K562 (cell line): ENCODE results near the gene NUDT22. TPM values are rescaled to one million over a fixed set of nuclear protein-coding genes. Genes with fewer than 3 reads are reported as not detected.

Experiments used
- ARID1B ChIP-seq: fragments of 450-650 bp; IDR thresholded peaks from 2 replicates; pipeline ENCODE4 v1.6.1; 2016; ENCODE audit warnings: antibody characterized with exemption, mild to moderate bottlenecking, inconsistent platforms
- E2F5 ChIP-seq: sonication (generic); formaldehyde crosslinking; IDR thresholded peaks from 2 replicates; pipeline ENCODE4 v1.8.0; 2022; ENCODE audit warnings: mild to moderate bottlenecking, missing genetic modification reagents
- HMGXB4 ChIP-seq: sonication (generic); formaldehyde crosslinking; IDR thresholded peaks from 2 replicates; pipeline ENCODE4 v1.8.1; 2023; ENCODE audit warnings: mild to moderate bottlenecking, missing genetic modification reagents
- ILF3 ChIP-seq: fragments of 450-650 bp; IDR thresholded peaks from 2 replicates; pipeline ENCODE4 v1.6.1; 2018; ENCODE audit warnings: antibody characterized with exemption, mild to moderate bottlenecking, moderate library complexity, borderline replicate concordance
- MYBL2 ChIP-seq, 2 experiments: fragments of 450-650 bp in 1 of 2; sonication (generic) in 1 of 2; formaldehyde crosslinking in 1 of 2; IDR thresholded peaks; 2 replicates each; pipeline versions ENCODE4 v1.6.1 to v1.8.1; 2017 to 2022; ENCODE audit warnings: borderline replicate concordance in 1 of 2, inconsistent platforms in 1 of 2, low read depth in 1 of 2, mild to moderate bottlenecking in 1 of 2, missing genetic modification reagents in 1 of 2, moderate library complexity in 1 of 2
- MYC ChIP-seq, 2 experiments: fragments of 250-450 bp in 1 of 2; sonication (Bioruptor Pico) in 1 of 2; IDR thresholded peaks; 2 replicates each; pipeline versions ENCODE4 v1.5.1 to v1.6.1; 2012 to 2021; ENCODE audit warnings: low read depth in 2 of 2, borderline replicate concordance in 1 of 2, improper control_type of control experiment in 1 of 2, low read length in 1 of 2, mild to moderate bottlenecking in 1 of 2, moderate library complexity in 1 of 2
- NBN ChIP-seq: fragments of 450-650 bp; IDR thresholded peaks from 2 replicates; pipeline ENCODE4 v1.6.1; 2016; ENCODE audit warnings: low read depth, mild to moderate bottlenecking
- NCOA4 ChIP-seq: fragments of 450-650 bp; IDR thresholded peaks from 2 replicates; pipeline ENCODE4 v1.6.1; 2018; ENCODE audit warnings: mild to moderate bottlenecking; ENCODE audit not compliant: partially characterized antibody
- NFIX ChIP-seq: fragments of 250-450 bp; sonication (Bioruptor Pico); IDR thresholded peaks from 2 replicates; pipeline ENCODE4 v1.4.0; 2020; ENCODE audit warnings: low read depth, mild to moderate bottlenecking, moderate library complexity
- PML ChIP-seq: IDR thresholded peaks from 2 replicates; pipeline ENCODE4 v1.6.1; 2012; ENCODE audit warnings: low read length, inconsistent platforms
- RB1 ChIP-seq: fragments of 450-650 bp; IDR thresholded peaks from 2 replicates; pipeline ENCODE4 v1.6.1; 2017; ENCODE audit warnings: low read depth, mild to moderate bottlenecking
- RBM14 ChIP-seq: fragments of 200-400 bp; formaldehyde crosslinking; IDR thresholded peaks from 2 replicates; pipeline ENCODE4 v1.6.1; 2018; ENCODE audit warnings: low read depth, mild to moderate bottlenecking, low read length, moderate library complexity, borderline replicate concordance; ENCODE audit not compliant: insufficient read depth
- SETDB1 ChIP-seq: IDR thresholded peaks from one replicate; pipeline ENCODE4 v1.6.1; 2012; ENCODE audit warnings: low read length, control low read depth, inconsistent platforms
- TCFL5 ChIP-seq: fragments of 250-450 bp; sonication (Bioruptor Pico); conservative IDR thresholded peaks from 2 replicates; pipeline ENCODE4 v1.6.1; 2021; ENCODE audit warnings: mild to moderate bottlenecking, moderate library complexity, matching md5 sums
- ZBTB33 ChIP-seq: sonication (generic); formaldehyde crosslinking; IDR thresholded peaks from 2 replicates; pipeline ENCODE4 v1.8.1; 2023; ENCODE audit warnings: mild to moderate bottlenecking, missing genetic modification reagents
- ZNF232 ChIP-seq: sonication (generic); formaldehyde crosslinking; IDR thresholded peaks from 2 replicates; pipeline ENCODE4 v1.8.0; 2022; ENCODE audit warnings: mild to moderate bottlenecking, missing genetic modification reagents
- ZNF274 ChIP-seq: IDR thresholded peaks from 2 replicates; pipeline ENCODE4 v1.6.1; 2011; ENCODE audit warnings: low read depth, mild to moderate bottlenecking, low read length, moderate library complexity, borderline replicate concordance
- polyA plus RNA-seq, 8 experiments: library from polyadenylated mRNA; depleted of rRNA in 4 of 8; stranded (reverse) in 5 of 8; unstranded in 3 of 8; fragments of >200 nt; fragmentation: Nextera tagmentation in 2 of 8; fragmentation: Illumina TruSeq in 1 of 8; extraction: Ambion mirVana in 2 of 8; extraction: Trizol in 1 of 8; gene quantifications; 2 replicates each; pipeline versions ENCODE4 v1.2.1 to v1.2.3, GENCODE V29; 2011 to 2014; ENCODE audit warnings: inconsistent platforms in 1 of 8, missing spikeins in 1 of 8
- total RNA-seq, 7 experiments: library from RNA; depleted of rRNA in 6 of 7; stranded (reverse); fragments of >200 nt in 6 of 7; fragmentation: Illumina TruSeq in 2 of 7; extraction: Trizol in 2 of 7; gene quantifications; 2 replicates each; pipeline versions ENCODE4 v1.2.1 to v1.2.3, GENCODE V29; 2011 to 2021; ENCODE audit warnings: low replicate concordance in 1 of 7
- TF ChIP-seq, protein P1 (sequence below), 2 experiments: fragments of 250-450 bp in 1 of 2; fragments of 450-650 bp in 1 of 2; sonication (Bioruptor Pico) in 1 of 2; IDR thresholded peaks; 2 replicates each; pipeline versions ENCODE4 v1.6.1 to v1.8.0; 2016 to 2021; ENCODE audit warnings: mild to moderate bottlenecking in 2 of 2, moderate library complexity in 2 of 2, missing compliant biosample characterization in 1 of 2, missing genetic modification characterization in 1 of 2
- TF ChIP-seq, protein P2 (sequence below): fragments of 250-450 bp; sonication (Bioruptor Pico); IDR thresholded peaks from 2 replicates; pipeline ENCODE4 v1.5.0; 2021
- TF ChIP-seq, protein P3 (sequence below): fragments of 450-650 bp; formaldehyde crosslinking; IDR thresholded peaks from 2 replicates; pipeline ENCODE4 v1.4.0; 2022; ENCODE audit warnings: mild to moderate bottlenecking, moderate library complexity

Gene NUDT22
- total and polyA plus RNA-seq, 9 of the 15 experiments (the other 6 are each of a cell fraction or from before 2014, with no cell fraction given): 6.3 to 92.6 (median 37.4) TPM

DNA sequence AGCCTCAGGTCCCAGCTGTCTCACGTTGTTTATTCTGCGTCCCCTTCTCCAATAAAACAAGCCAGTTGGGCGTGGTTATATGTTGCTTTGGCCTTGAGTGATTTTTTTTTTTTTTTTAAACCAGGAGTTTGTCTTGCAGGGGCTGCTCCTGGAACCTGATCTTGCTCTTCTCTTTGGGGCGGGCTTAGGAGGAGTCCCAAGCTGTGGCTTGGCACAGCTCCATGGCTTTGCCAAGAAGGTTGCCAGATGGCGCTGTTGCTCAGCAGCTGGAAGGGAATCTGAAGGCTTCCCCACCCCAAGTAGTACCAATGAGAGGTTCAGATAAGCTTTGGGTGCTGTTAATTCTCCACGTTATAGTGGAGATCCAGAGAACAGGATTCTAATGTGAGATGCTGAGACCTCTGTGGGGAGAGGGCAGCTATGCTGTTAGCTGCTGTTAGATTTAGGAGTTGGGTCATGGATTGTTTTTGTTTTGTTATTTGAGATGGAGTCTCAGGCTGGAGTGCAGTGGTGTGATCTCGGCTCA lies 21.5 kb upstream of the NUDT22 start (continued):
- TF ChIP-seq, protein P1, sequence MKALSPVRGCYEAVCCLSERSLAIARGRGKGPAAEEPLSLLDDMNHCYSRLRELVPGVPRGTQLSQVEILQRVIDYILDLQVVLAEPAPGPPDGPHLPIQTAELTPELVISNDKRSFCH (CRISPR knock-in tag; IDR thresholded peaks at IDR 0.05): no peak
- TF ChIP-seq, protein P1 (tag; IDR thresholded peaks at IDR 0.05): no peak
- TF ChIP-seq PML (no peak; the same call in 1 of the 2 replicates), HMGXB4 (no peak), RB1 (peak; percentile 69; the same call in 1 of the 2 replicates), TCFL5 (CRISPR knock-in tag) (no peak), ZNF232 (CRISPR knock-in tag) (no peak), RBM14 (no peak), NCOA4 (no peak), ZNF274 (no peak), SETDB1 (no peak), NBN (no peak), NFIX (CRISPR knock-in tag) (peak; percentile 69), MYC (IDR thresholded peaks at IDR 0.05; ENCODE audit: low read depth, low read length) (peak; percentile 77), MYC (CRISPR knock-in tag; IDR thresholded peaks at IDR 0.05; ENCODE audit: borderline replicate concordance, low read depth) (no peak), ZBTB33 (CRISPR knock-in tag) (peak; percentile 69; the same call in 1 of the 2 replicates), MYBL2 (IDR thresholded peaks at IDR 0.05; ENCODE audit: low read depth) (no peak), MYBL2 (CRISPR knock-in tag; IDR thresholded peaks at IDR 0.05; ENCODE audit: borderline replicate concordance) (no peak), ILF3 (no peak), ARID1B (peak; percentile 40; the same call in 1 of the 2 replicates), E2F5 (CRISPR knock-in tag) (no peak)
- TF ChIP-seq, protein P2, sequence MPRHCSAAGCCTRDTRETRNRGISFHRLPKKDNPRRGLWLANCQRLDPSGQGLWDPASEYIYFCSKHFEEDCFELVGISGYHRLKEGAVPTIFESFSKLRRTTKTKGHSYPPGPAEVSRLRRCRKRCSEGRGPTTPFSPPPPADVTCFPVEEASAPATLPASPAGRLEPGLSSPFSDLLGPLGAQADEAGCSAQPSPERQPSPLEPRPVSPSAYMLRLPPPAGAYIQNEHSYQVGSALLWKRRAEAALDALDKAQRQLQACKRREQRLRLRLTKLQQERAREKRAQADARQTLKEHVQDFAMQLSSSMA (CRISPR knock-in tag): no peak
- TF ChIP-seq, protein P3, sequence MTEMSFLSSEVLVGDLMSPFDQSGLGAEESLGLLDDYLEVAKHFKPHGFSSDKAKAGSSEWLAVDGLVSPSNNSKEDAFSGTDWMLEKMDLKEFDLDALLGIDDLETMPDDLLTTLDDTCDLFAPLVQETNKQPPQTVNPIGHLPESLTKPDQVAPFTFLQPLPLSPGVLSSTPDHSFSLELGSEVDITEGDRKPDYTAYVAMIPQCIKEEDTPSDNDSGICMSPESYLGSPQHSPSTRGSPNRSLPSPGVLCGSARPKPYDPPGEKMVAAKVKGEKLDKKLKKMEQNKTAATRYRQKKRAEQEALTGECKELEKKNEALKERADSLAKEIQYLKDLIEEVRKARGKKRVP (CRISPR knock-in tag): no peak
